D721Med (cell line): ENCODE measurements around the gene MRPS31.

ENCODE experiments used
- DNase-seq: peaks from one replicate; pipeline ENCODE4 v3.0.0; 2011; ENCODE audit warnings: low spot score; ENCODE audit not compliant: insufficient read length
- FAIRE-seq: peaks from 2 replicates; lab custom pipeline; 2011; peaks lifted over from hg19 to GRCh38; lab: Jason Lieb, UNC
- TF ChIP-seq, protein P1 (sequence below): IDR thresholded peaks from 2 replicates; pipeline ENCODE4 v1.5.1; 2012; ENCODE audit warnings: mild to moderate bottlenecking, control low read depth; ENCODE audit not compliant: insufficient read depth; ENCODE audit errors: missing control alignments

Gene MRPS31

DNA sequence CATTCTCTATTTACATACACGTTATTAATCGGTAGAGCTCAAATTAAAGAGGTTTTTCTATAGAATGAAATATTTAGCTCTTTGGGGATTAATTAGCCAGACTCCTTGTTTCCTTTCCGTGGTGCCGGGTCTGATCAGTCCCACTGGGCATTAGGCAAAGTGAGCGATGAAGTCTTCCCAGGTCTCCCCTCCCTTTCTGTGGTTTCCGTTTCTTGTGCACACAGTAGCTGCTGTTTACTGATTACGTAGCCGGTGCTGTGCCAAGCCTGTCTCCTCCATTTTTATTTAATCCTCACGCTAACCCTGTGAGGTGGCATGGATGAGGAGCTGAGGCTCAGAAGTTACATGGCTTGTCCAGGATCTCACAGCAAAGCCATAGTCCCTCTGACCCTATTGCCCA, 27.4 kb upstream of the MRPS31 start:
- TF ChIP-seq, protein P1, sequence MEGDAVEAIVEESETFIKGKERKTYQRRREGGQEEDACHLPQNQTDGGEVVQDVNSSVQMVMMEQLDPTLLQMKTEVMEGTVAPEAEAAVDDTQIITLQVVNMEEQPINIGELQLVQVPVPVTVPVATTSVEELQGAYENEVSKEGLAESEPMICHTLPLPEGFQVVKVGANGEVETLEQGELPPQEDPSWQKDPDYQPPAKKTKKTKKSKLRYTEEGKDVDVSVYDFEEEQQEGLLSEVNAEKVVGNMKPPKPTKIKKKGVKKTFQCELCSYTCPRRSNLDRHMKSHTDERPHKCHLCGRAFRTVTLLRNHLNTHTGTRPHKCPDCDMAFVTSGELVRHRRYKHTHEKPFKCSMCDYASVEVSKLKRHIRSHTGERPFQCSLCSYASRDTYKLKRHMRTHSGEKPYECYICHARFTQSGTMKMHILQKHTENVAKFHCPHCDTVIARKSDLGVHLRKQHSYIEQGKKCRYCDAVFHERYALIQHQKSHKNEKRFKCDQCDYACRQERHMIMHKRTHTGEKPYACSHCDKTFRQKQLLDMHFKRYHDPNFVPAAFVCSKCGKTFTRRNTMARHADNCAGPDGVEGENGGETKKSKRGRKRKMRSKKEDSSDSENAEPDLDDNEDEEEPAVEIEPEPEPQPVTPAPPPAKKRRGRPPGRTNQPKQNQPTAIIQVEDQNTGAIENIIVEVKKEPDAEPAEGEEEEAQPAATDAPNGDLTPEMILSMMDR = no peak
- DNase-seq (no peak), FAIRE-seq (no peak)

DNA sequence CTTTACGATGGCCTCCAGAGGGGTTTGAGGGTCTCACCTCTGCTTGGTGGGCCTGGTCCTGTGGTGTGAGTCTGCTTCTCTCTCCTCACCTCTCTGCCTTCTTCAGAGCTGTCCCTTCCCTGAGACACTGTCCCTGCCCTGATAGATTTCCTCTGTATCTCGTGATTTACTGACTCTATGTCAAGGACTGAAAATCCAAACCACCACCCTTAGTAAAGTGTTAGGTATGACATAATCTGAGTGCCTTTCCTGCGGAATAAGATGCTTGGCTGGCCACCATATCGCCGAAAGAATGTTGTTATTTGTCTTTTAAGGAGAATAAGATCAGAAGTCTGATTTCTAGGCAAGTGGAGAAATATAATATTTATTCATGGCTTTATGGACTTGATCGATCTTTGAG, 25.7 kb upstream of the MRPS31 start:
- TF ChIP-seq, protein P1 = no peak
- FAIRE-seq (no peak), DNase-seq (no peak)

DNA sequence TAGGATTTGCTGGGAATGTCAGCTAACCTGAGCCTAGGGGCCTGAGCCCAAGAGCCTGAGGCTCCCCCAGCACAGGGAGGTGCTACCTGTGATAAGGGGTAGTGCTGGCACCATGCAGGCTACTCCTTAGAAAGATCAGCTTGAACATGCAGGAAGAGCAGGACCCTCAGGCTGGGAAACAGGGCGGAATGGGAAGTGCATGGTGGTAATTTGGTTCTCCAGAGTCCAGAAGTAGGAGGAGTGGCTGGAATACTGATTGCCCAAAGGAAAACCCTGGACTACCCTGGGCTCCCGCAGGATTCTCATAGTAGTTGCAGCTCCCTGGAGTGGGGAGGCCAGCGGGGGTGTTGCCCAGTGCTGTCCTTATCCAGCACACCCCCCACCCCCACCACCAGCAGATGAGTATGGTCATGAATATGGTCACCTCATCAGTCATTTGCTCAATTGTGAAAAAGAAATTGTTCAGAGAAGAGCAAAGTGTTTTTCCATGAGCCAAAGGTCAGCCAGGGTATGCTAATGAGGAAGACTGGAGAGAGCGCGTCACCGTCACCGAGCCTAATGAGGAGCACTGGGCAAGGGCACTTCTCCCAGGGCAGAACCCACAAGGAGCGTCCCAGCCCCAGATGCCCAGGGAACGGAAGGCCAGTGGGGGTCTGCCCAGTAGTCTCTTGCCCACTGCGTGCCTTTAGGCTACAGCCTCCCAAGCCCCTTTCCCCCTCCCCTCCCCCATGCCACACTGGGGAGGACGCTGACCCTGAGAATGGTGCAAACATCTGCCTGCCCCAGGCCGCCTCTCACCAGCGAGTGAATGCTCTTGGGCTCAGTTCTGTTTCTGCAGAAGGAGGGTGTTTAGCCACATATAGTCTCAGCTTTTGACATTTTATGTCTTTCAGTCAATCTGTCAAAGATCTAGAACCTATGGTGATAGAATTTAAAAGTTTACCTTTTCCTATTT, 23.7 kb upstream of the MRPS31 start:
- DNase-seq (no peak), FAIRE-seq (no peak)
- TF ChIP-seq, protein P1 = no peak

DNA sequence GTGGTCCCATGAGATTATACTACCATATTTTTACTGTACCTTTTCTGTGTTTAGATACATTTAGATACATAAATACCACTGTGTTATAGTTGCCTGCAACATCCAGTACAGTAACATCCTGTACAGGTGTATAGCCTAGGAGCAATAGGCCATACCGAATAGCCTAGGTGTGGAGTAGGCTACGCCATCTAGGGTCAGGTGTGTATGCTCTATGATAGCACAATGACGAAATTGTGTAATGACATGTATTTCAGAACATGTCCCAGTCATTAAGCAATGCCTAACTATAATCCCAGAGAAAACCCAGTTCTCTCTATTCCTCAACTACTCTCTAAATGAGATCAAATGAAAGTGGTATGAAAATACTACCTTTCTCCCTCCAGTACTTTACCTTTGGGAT, 22.3 kb upstream of the MRPS31 start:
- FAIRE-seq (no peak), DNase-seq (no peak)
- TF ChIP-seq, protein P1 = no peak

DNA sequence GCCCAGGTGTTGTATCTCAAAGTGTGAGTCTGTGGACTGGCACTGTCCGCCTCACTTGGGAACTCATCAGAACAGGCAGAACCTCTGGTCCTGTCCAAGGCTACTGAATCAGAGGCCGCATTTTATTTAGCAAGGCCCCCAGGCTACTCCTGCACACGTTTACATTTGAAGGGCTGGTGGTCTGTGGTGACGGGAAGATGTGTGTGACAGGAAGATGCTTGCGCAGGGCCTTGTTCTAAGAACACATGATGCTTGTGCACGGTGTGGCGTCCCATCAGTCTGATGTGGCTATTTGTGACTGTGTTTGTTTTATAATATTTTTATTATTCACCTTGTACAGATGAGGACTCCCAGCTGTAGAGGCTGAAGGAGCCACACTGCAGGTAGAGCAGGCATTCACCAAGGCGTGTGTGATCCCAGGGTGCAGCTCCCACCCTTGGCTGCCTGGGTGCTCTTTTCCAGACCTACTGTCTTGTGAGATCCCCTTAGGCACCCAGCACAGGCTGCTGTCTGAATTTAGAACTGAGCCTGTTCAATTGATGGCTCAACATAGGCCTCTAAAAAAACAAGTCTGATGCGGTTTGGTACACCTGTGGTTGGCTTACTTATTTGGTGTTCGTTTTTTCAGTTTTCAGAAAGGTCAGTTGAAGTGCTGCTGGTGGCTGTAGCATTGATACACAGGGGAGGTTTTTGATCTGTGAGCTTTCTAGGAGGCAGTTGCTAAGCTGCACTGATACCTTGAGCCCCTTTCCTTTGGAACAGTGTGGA, 21.5 kb upstream of the MRPS31 start:
- FAIRE-seq = no peak
- TF ChIP-seq, protein P1 = no peak
- no peak for DNase-seq

DNA sequence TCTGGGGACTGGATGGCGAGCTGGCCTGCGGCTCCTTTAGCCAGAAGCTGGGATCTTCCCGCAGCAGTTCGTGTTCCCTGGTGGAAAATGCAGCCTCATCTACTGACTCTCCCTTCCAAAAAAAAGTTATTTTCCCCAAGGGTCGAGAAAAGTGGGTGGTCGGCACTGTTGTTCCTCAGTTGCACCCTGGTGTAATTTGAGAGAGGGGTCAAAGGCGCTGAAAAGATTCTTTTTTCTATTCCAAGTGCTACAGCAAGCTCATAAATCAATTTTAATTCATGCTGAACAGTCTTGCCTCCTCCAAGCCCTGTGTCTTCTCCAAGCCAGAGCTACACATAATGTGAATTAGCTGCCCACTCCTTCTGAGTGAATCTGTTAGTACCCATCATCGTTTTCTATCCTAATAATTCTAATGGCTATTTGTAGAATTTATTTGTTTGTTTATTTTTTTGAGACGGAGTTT, 19.2 kb upstream of the MRPS31 start:
- TF ChIP-seq, protein P1 = no peak
- no peak for FAIRE-seq

More for the DNA sequence above, 19.2 kb upstream of the MRPS31 start:
- no peak for DNase-seq
